ENCODE data around the gene NDUFB6. TPM values are rescaled to one million over a fixed set of nuclear protein-coding genes. Genes with fewer than 3 reads are reported as not detected.
"Not testable (repeated sequence)": the region's sequence is repeated elsewhere in the genome, so short reads cannot be mapped to it uniquely, and the experiment has no call there.

NDUFB6 gene
- total and polyA plus RNA-seq, 4 donors: 48.6 to 109 (median 83.8) TPM

DNA sequence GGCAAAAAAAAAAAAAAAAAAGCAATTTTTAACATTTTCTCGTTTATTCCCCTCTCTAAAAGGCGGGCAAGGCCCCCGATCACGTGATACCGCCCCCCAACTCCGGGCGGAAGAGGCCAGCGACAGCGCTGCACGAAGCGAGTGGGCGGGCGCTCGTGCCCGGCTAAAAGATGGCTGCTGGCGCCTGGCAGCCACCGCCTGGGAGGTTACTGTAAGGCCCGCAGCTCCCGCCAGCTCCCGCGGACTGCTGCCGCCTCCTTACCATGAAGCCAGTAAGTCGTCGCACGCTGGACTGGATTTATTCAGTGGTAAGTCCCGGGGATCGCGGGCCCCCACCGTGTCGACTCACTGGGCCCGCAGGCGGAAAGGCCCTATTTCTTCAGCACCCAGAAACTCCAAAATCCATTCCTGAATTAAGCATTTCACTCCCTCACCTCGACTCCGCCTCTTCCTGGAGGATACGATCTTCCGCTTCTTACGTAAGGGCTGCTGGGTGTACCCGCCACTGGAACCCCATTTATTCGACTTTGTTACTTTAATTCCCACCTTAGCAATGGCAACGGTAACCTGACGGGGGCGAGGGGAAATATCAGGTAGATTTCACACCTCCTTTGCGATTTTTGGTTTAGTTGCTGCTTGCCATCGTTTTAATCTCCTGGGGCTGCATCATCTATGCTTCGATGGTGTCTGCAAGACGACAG is 20.6 kb downstream of the NDUFB6 start, which contains the start of the genes SMIM27 and TOPORS:
TSS of gene SMIM27 (plus strand) at position 156 of the 701 bp plus-strand sequence. CDS start at position 264, 108 bp downstream.
TSS of gene TOPORS (minus strand) at position 415 of the 701 bp plus-strand sequence. CDS start at position 265, 150 bp downstream.
- 0% methylated on average over 41 of the region's 46 CpGs for WGBS (ENCODE audit: insufficient coverage)
- Histone ChIP-seq H3K27me3 (ENCODE audit: control insufficient read depth, insufficient read depth, low read length) (no peaks in the 10 kb centered on the region), H3K27ac (ENCODE audit: low read depth, low read length) (peak within 1 kb of the TSS; percentile 100), H3K9me3 (ENCODE audit: control insufficient read depth, insufficient read depth, low read length) (no peaks in the 10 kb centered on the region), H3K36me3 (ENCODE audit: control insufficient read depth, insufficient read depth, low read length) (peaks cover 2% of the 10 kb centered on the region), H3K4me1 (ENCODE audit: control insufficient read depth, insufficient read depth, low read length) (peaks cover 9% of the 10 kb centered on the region), H3K4me3 (ENCODE audit: low read depth, low read length) (peak within 1 kb of the TSS; percentile 97)
- peak; percentile 79 to 98 (median 90) for DNase-seq (ENCODE audit: low read depth in 4 of 6, low spot score in 6 of 6)

DNA sequence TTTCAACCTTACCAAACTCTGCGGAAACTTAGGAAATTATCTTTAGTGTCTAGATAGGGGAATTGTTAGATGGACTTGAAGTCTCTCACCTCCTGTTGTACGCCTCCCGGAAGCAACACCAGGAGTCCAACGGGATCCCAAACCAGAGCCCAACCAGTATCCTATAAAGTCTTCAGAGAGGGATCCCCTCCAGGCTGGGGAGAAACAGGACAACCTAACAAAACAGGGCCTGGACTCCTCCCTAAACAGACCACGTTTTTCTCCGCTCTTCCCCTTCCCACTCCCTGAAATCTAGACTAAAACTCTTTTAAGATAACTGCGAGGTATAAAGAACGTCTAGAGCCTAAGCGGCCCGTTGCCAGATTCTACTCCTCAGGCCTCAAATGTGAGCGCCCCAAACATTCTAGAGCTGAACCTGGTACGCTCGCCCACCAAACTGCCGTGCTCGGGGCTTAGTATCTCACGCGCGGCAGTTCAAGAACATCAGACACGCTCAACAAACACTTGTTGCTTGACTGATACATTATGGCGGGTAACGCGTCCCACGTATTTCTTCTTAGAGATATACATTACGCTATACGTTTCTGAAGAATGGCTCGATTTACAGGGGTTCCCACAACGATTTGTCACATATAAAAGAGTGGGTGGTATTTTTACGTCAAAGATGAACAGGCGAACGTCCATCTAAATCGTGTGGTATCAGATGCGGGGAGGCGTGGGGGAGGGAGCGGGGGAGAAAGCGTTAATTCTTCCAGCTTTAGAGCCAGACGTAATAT is 21.5 kb downstream of the NDUFB6 start:
- peak in 5 of 6 donors; percentile 21 to 73 (median 33) for DNase-seq (ENCODE audit: low read depth in 4 of 6, low spot score in 6 of 6)
- H3K27ac ChIP-seq (ENCODE audit: low read depth, low read length): peak overlapping the region; percentile 100
- no peaks in the 10 kb centered on the region for H3K27me3 ChIP-seq (ENCODE audit: control insufficient read depth, insufficient read depth, low read length)
- under 1% methylated on average over 22 of the region's 36 CpGs for WGBS (ENCODE audit: insufficient coverage)
- peaks cover 11% of the 10 kb centered on the region for H3K4me1 ChIP-seq (ENCODE audit: control insufficient read depth, insufficient read depth, low read length)
- H3K36me3 ChIP-seq (ENCODE audit: control insufficient read depth, insufficient read depth, low read length): peaks cover 5% of the 10 kb centered on the region
- no peaks in the 10 kb centered on the region for H3K9me3 ChIP-seq (ENCODE audit: control insufficient read depth, insufficient read depth, low read length)
- H3K4me3 ChIP-seq (ENCODE audit: low read depth, low read length): peak overlapping the region; percentile 97

DNA sequence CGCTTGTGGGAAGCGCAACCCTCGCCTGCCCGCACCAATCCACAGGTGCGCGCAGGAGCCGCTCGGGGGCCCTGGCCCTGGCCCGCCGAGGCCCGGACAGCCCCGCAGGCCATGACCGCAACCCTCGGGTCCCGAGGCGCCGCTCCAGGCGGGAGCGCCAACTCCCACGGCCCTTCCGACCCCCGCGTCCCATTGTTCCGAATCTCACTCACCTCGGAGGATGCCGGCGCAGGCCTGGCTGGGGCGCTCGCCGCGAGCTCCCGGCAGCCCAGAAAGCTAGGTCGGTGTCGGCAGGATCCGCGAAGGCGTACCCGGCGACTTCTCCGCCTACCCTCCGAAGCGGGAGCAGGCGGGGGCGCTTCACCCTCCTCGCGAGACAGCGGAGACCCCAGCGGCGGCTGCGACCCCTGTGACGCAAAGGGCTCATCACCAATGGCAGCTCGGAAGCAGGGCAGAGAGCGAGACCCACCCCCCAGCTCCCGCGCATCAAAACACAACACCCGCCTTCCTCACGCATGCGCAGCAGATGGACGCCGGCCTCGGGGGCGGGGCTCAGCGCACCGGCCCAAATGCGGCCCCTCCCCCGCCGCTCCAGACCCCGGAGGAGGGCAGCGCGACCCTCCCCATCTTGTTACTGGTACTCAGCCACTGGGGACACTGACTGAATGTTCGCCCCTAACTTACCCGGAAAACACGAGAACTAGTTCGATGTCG is 22.2 kb downstream of the NDUFB6 start:
- H3K4me1 ChIP-seq (ENCODE audit: control insufficient read depth, insufficient read depth, low read length): peaks cover 11% of the 10 kb centered on the region
- under 1% methylated on average over 70 of the region's 75 CpGs for WGBS (ENCODE audit: insufficient coverage)
- peak; percentile 89 to 99 (median 94) for DNase-seq (ENCODE audit: low read depth in 4 of 6, low spot score in 6 of 6)
- H3K27me3 ChIP-seq (ENCODE audit: control insufficient read depth, insufficient read depth, low read length): no peaks in the 10 kb centered on the region
- peak overlapping the region; percentile 97 for H3K4me3 ChIP-seq (ENCODE audit: low read depth, low read length)
- peak overlapping the region; percentile 100 for H3K27ac ChIP-seq (ENCODE audit: low read depth, low read length)
- H3K36me3 ChIP-seq (ENCODE audit: control insufficient read depth, insufficient read depth, low read length): peaks cover 5% of the 10 kb centered on the region
- H3K9me3 ChIP-seq (ENCODE audit: control insufficient read depth, insufficient read depth, low read length): no peaks in the 10 kb centered on the region

DNA sequence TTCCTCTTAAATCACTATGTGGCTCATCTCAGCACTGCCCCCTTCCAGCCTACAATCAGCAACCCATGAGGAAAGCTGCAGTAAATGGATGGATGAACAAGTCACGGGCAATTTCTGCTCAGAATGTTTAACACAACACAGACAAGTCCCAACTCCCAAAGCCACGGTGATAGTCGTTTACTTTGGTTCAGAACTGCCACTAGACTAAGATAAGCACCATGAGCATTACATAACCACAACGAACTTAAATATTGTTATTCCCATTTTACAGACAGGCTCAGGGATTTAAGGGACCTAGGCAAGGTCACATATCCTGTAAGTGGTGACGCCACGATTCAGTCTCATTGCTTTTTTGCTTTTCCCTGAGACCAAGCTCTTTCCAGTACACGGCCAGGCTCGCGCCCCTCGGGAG is 22.8 kb downstream of the NDUFB6 start:
- H3K4me1 ChIP-seq (ENCODE audit: control insufficient read depth, insufficient read depth, low read length): peaks cover 11% of the 10 kb centered on the region
- 0% methylated on average over 7 of the region's 10 CpGs for WGBS (ENCODE audit: insufficient coverage)
- peak overlapping the region; percentile 100 for H3K27ac ChIP-seq (ENCODE audit: low read depth, low read length)
- H3K9me3 ChIP-seq (ENCODE audit: control insufficient read depth, insufficient read depth, low read length): no peaks in the 10 kb centered on the region
- no peaks in the 10 kb centered on the region for H3K27me3 ChIP-seq (ENCODE audit: control insufficient read depth, insufficient read depth, low read length)
- peak in 3 of 6 donors; percentile 14 to 53 (median 19) for DNase-seq (ENCODE audit: low read depth in 4 of 6, low spot score in 6 of 6)
- peak overlapping the region; percentile 97 for H3K4me3 ChIP-seq (ENCODE audit: low read depth, low read length)
- peaks cover 5% of the 10 kb centered on the region for H3K36me3 ChIP-seq (ENCODE audit: control insufficient read depth, insufficient read depth, low read length)

DNA sequence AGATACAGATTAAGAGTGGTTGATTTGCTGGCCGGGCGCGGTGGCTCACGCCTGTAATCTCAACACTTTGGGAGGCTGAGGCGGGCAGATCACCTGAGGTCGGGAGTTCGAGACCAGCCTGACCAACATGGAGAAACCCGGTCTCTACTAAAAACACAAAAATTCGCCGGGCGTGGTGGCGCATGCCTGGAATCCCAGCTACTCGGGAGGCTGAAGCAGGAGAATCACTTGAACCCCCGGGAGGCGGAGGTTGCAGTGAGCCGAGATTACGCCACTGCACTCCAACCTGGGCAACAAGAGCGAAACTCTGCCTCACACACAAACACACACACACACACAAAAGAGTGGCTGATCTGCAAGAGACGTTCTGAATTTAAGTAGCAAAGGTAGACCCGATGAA is 24.7 kb downstream of the NDUFB6 start:
- H3K27ac ChIP-seq (ENCODE audit: low read depth, low read length); H3K4me1 ChIP-seq (ENCODE audit: control insufficient read depth, insufficient read depth, low read length); H3K27me3 ChIP-seq (ENCODE audit: control insufficient read depth, insufficient read depth, low read length); H3K9me3 ChIP-seq (ENCODE audit: control insufficient read depth, insufficient read depth, low read length); H3K36me3 ChIP-seq (ENCODE audit: control insufficient read depth, insufficient read depth, low read length); H3K4me3 ChIP-seq (ENCODE audit: low read depth, low read length); DNase-seq (ENCODE audit: low read depth in 4 of 6, low spot score in 6 of 6): not testable (repeated sequence)
- 100% methylated on average over 14 of the region's 20 CpGs for WGBS (ENCODE audit: insufficient coverage)

DNA sequence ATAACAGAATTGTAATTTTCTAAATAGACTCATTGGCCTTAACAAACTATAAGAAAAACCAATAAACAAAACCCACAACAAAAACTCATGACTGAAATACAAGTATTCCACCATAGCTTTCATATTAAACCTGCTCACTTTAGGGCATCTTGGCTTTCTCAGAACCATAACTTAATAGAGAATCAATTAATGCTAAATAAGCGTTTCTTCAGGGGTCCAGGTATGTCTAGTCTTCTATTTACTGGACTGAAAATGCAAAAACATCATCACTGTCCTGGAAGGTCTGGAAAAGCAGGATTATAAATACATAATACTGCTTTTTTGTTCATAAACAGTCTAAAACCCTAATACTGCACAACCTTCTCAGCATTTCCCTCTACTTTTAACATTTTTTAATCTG is 27.1 kb downstream of the NDUFB6 start:
- Histone ChIP-seq H3K4me1 (ENCODE audit: control insufficient read depth, insufficient read depth, low read length) (peaks cover 6% of the 10 kb centered on the region), H3K9me3 (ENCODE audit: control insufficient read depth, insufficient read depth, low read length) (no peaks in the 10 kb centered on the region), H3K27me3 (ENCODE audit: control insufficient read depth, insufficient read depth, low read length) (no peaks in the 10 kb centered on the region), H3K36me3 (ENCODE audit: control insufficient read depth, insufficient read depth, low read length) (peaks cover 5% of the 10 kb centered on the region), H3K4me3 (ENCODE audit: low read depth, low read length) (no peak overlapping the region), H3K27ac (ENCODE audit: low read depth, low read length) (no peak overlapping the region)
- no CpG with 5 or more reads among the region's 1 CpG for WGBS (ENCODE audit: insufficient coverage)
- no peak for DNase-seq (ENCODE audit: low read depth in 4 of 6, low spot score in 6 of 6)

DNA sequence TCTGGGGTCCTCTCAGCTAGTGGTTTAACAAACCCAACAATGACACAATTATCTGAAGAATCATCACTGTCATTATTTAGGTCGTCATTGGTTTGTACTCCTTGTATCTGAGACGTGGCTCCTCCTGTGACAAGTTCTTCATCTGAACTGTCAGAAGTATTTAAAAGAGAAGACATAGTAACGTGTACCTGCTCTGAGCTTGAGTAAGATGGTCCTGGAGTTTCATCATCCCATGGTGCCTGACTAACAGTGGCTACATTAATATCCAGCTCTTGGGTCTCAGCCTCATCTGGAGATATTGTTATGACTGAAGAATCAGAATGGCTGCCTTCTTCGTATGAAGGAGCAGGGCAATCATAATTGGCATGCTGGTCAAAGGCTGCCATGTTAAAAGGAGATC is 29.9 kb downstream of the NDUFB6 start:
- Histone ChIP-seq H3K36me3 (ENCODE audit: control insufficient read depth, insufficient read depth, low read length) (peaks cover 10% of the 10 kb centered on the region), H3K9me3 (ENCODE audit: control insufficient read depth, insufficient read depth, low read length) (no peaks in the 10 kb centered on the region), H3K4me3 (ENCODE audit: low read depth, low read length) (no peak overlapping the region), H3K27ac (ENCODE audit: low read depth, low read length) (no peak overlapping the region), H3K4me1 (ENCODE audit: control insufficient read depth, insufficient read depth, low read length) (peaks cover 2% of the 10 kb centered on the region), H3K27me3 (ENCODE audit: control insufficient read depth, insufficient read depth, low read length) (no peaks in the 10 kb centered on the region)
- 89% methylated on average over 2 of the region's 4 CpGs for WGBS (ENCODE audit: insufficient coverage)
- DNase-seq (ENCODE audit: low read depth in 4 of 6, low spot score in 6 of 6): no peak

DNA sequence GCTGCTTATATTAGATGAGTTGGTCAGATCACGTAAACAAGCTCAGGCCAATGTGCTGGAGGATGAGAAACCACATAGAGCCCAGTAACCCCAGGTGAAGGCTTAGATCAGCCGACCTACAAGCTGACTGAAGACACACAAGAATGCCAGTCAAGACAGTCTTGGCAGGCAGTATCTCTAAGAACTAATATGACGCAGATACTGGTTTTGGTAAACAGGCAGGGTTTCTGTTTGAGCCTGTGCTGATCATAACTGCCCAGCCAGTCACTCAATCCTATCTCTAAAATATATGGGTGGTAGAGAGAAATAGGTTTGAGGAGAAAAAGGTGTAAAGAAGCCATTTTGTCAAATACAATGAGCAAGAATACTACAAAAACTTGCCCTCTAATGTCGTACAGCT is 39.1 kb downstream of the NDUFB6 start:
- H3K27me3 ChIP-seq (ENCODE audit: control insufficient read depth, insufficient read depth, low read length): no peaks in the 10 kb centered on the region
- 91% methylated on average over 3 of the region's 4 CpGs for WGBS (ENCODE audit: insufficient coverage)
- H3K4me1 ChIP-seq (ENCODE audit: control insufficient read depth, insufficient read depth, low read length): no peaks in the 10 kb centered on the region
- H3K27ac ChIP-seq (ENCODE audit: low read depth, low read length): no peak overlapping the region
- DNase-seq (ENCODE audit: low read depth in 4 of 6, low spot score in 6 of 6): no peak
- no peak overlapping the region for H3K4me3 ChIP-seq (ENCODE audit: low read depth, low read length)
- no peaks in the 10 kb centered on the region for H3K36me3 ChIP-seq (ENCODE audit: control insufficient read depth, insufficient read depth, low read length)
- no peaks in the 10 kb centered on the region for H3K9me3 ChIP-seq (ENCODE audit: control insufficient read depth, insufficient read depth, low read length)

DNA sequence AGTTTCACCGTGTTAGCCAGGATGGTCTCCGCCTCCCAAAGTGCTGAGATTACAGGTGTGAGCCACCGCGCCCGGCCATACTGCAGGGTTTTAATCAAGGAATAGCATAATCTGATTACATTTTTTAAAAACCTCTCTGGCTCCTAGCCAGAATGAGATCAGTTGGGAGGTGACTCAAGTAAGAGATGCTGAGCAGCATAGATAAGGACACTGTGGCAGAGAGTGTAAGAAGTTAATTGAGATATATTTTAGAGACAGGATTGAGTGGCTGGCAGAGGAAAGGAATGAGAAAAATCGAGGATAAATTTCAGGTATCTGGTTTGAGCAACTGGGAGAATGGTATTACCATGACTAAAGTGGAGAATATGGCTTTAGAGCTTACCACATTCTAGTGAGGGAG is 39.6 kb downstream of the NDUFB6 start:
- Histone ChIP-seq H3K4me3 (ENCODE audit: low read depth, low read length) (no peak overlapping the region), H3K27me3 (ENCODE audit: control insufficient read depth, insufficient read depth, low read length) (no peaks in the 10 kb centered on the region), H3K27ac (ENCODE audit: low read depth, low read length) (no peak overlapping the region), H3K36me3 (ENCODE audit: control insufficient read depth, insufficient read depth, low read length) (no peaks in the 10 kb centered on the region), H3K4me1 (ENCODE audit: control insufficient read depth, insufficient read depth, low read length) (no peaks in the 10 kb centered on the region), H3K9me3 (ENCODE audit: control insufficient read depth, insufficient read depth, low read length) (no peaks in the 10 kb centered on the region)
- DNase-seq (ENCODE audit: low read depth in 4 of 6, low spot score in 6 of 6): no peak
- WGBS (ENCODE audit: insufficient coverage): 97% methylated on average over 2 of the region's 6 CpGs

Data from spinal cord (tissue), 10 donors.